MM.1S (cell line): Measurements from ENCODE around the gene JAGN1.

Experiments used
- EZH2 ChIP-seq: fragments of 300-600 bp; sonication (generic); optimal IDR thresholded peaks from 2 replicates; pipeline ENCODE3; 2017; ENCODE audit warnings: low read depth, mild to moderate bottlenecking, antibody characterized with exemption, low read length, mixed read lengths
- EZH2phosphoT487 ChIP-seq: fragments of 300-600 bp; sonication (generic); IDR thresholded peaks from 2 replicates; pipeline ENCODE4 v1.6.1; 2018; ENCODE audit warnings: antibody characterized with exemption, low read length
- TF ChIP-seq, protein P1 (sequence below): fragments of 300-600 bp; sonication (generic); IDR thresholded peaks from 2 replicates; pipeline ENCODE4 v1.5.1; 2016; ENCODE audit warnings: antibody characterized with exemption, low read length, mixed read lengths

DNA sequence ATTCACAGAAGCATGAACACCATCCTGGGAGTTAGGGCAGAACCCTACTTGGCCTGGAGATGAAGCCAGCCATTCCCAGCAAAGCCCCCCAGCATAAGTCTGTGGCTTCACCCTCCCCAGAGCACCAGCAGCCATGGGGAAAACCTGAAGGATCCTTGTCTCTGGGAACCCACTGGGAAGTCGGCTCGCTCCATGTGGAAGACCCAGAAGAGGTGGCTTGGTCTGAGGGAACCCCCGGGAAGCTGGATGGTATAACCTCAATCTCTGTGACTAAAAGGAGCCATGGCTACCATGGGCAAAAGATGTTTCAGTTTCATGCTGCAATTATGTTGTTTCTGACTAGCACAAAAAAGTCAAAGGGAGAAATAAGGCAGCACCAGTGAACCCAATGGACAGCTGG is 34.8 kb upstream of the JAGN1 start:
- TF ChIP-seq, protein P1, sequence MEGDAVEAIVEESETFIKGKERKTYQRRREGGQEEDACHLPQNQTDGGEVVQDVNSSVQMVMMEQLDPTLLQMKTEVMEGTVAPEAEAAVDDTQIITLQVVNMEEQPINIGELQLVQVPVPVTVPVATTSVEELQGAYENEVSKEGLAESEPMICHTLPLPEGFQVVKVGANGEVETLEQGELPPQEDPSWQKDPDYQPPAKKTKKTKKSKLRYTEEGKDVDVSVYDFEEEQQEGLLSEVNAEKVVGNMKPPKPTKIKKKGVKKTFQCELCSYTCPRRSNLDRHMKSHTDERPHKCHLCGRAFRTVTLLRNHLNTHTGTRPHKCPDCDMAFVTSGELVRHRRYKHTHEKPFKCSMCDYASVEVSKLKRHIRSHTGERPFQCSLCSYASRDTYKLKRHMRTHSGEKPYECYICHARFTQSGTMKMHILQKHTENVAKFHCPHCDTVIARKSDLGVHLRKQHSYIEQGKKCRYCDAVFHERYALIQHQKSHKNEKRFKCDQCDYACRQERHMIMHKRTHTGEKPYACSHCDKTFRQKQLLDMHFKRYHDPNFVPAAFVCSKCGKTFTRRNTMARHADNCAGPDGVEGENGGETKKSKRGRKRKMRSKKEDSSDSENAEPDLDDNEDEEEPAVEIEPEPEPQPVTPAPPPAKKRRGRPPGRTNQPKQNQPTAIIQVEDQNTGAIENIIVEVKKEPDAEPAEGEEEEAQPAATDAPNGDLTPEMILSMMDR, result no peak
- TF ChIP-seq EZH2phosphoT487 (no peak), EZH2 (no peak)
